Natural killer cell (primary cell): ENCODE measurements around the gene ARHGEF37. TPM values are rescaled to one million over a fixed set of nuclear protein-coding genes. Genes with fewer than 3 reads are reported as not detected.

Experiments
- ATAC-seq, 3 donors: fragments of 150-1000 bp in 2 of 3; fragments of 200-7000 bp in 1 of 3; cut with Tn5 transposase; 1 replicate in 1 of 3; 2 replicates in 2 of 3; pipeline ENCODE4 v1.10.0; 2021; ENCODE audit warnings: mild to moderate bottlenecking in 2 of 3, moderate library complexity in 2 of 3
- DNase-seq, 2 donors: peaks; one replicate each; pipeline versions ENCODE4 v3.0.0 to v3.0.0-alpha.2; 2013 to 2021; ENCODE audit warnings: mixed read lengths in 1 of 2
- H3K27ac ChIP-seq: one replicate; pipeline ENCODE4 v1.5.1; 2013; ENCODE audit warnings: mild to moderate bottlenecking, low read length
- H3K27me3 ChIP-seq: one replicate; pipeline ENCODE4 v1.6.1; 2013; ENCODE audit warnings: low read length; ENCODE audit not compliant: control insufficient read depth, insufficient read depth
- H3K36me3 ChIP-seq: one replicate; pipeline ENCODE4 v1.6.1; 2013; ENCODE audit warnings: low read length; ENCODE audit not compliant: control insufficient read depth, insufficient read depth
- H3K4me1 ChIP-seq: one replicate; pipeline ENCODE4 v1.6.1; 2013; ENCODE audit warnings: low read length; ENCODE audit not compliant: control insufficient read depth, insufficient read depth
- H3K4me3 ChIP-seq: one replicate; pipeline ENCODE4 v1.5.1; 2013; ENCODE audit warnings: low read length
- H3K9me3 ChIP-seq: one replicate; pipeline ENCODE4 v1.6.1; 2013; ENCODE audit warnings: low read length; ENCODE audit not compliant: control insufficient read depth, insufficient read depth
- H3K27ac Mint-ChIP-seq, 2 donors: one replicate each; pipeline ENCODE4 v1.8.0; 2022; ENCODE audit warnings: mild to moderate bottlenecking in 2 of 2, mixed read lengths in 2 of 2, moderate library complexity in 1 of 2
- H3K27me3 Mint-ChIP-seq, 2 donors: one replicate each; pipeline ENCODE4 v1.8.0; 2022; ENCODE audit warnings: low read depth in 2 of 2, mixed read lengths in 2 of 2
- H3K36me3 Mint-ChIP-seq: one replicate; pipeline ENCODE4 v1.8.0; 2022; ENCODE audit warnings: mixed read lengths
- H3K4me1 Mint-ChIP-seq, 2 donors: one replicate each; pipeline ENCODE4 v1.8.0; 2022; ENCODE audit warnings: mixed read lengths in 2 of 2
- H3K4me3 Mint-ChIP-seq: one replicate; pipeline ENCODE4 v1.8.0; 2022; ENCODE audit warnings: mild to moderate bottlenecking, moderate library complexity, mixed read lengths
- H3K9me3 Mint-ChIP-seq, 2 donors: one replicate each; pipeline ENCODE4 v1.8.0; 2022; ENCODE audit warnings: mixed read lengths in 2 of 2
- CTCF ChIP-seq: fragments of 200-600 bp; IDR thresholded peaks from one replicate; pipeline ENCODE4 v1.8.0; 2022; ENCODE audit warnings: antibody characterized with exemption
- WGBS: methylation state at CpG from one replicate; pipeline ENCODE4 v1.1.7; 2013; ENCODE audit warnings: missing lambda C conversion rate; ENCODE audit not compliant: insufficient coverage; 5-methylcytosine and 5-hydroxymethylcytosine counted together
- intact Hi-C: fragments of 100-400 bp; cut with micrococcal nuclease; formaldehyde crosslinking; loops from one replicate; pipeline ENCODE4 v1.14.2; 2022
- total RNA-seq, 4 donors: library from RNA; stranded (reverse); fragments of 120-200 nt in 1 of 4; gene quantifications; one replicate each; pipeline versions ENCODE4 v1.2.3 to v1.2.4, GENCODE V29; 2013 to 2022

Gene ARHGEF37
- total RNA-seq, 3 donors from 2014 or later (not counting 1 experiment from before 2014, with no cell fraction given) = 0.61 to 2.6 TPM; not detected in 1

DNA sequence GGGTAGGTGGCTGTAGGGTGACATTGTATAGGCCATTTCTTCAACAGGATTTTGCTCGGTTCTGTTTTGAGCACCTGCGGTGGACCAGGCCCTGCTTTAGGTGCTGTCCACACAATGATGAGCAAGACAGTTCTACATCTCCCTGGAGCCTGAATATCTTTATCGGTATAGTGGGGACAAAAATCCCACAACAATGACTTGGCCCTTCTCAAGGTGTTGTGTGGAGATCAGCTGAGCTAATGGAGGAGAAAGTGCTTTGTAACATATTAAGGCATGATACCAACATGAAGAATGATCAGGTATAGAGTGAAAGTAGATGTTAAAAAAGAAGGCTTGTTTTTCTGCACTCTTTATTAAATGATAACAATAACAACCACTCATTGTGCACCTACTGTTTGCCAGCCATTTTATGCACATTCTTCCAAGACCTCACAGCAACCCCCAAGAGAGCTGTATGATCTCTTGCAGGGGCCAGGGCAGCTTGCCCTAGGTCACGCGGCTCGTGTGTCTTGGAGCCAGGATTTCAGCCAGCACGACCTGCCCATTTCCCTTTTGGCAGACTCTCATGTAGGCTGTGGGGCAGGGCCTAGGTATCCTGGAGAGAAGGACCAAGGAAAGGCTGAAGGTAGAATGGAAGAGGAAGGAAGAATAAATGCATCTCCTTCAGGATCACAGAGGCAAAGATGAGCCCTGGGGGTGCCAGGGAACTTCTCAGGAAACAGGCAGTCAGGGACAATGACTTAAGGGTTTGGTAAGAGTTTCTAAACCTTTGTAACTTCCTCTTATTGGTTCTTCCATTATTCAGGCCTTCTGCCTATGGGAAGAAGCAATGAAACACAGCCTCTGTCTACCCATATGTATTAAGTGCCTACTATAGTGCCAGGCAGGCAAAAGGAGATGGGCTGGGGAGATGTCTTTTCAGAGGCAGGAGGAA lies 98.8 kb downstream of the ARHGEF37 start:
- H3K36me3 ChIP-seq = no peaks in the 10 kb centered on the region
- WGBS = 80% methylated on average over 7 of the region's 7 CpGs
- no peaks in the 10 kb centered on the region for H3K36me3 Mint-ChIP-seq
- H3K27ac ChIP-seq = peak overlapping the region; percentile 21
- H3K4me3 ChIP-seq = no peak overlapping the region
- H3K4me1 Mint-ChIP-seq = no peaks in the 10 kb centered on the region
- no peaks in the 10 kb centered on the region for H3K27me3 ChIP-seq
- H3K4me3 Mint-ChIP-seq = no peak overlapping the region
- peaks cover 26% of the 10 kb centered on the region for H3K4me1 ChIP-seq
- intact Hi-C loops = no loop called here
- H3K27me3 Mint-ChIP-seq = peaks cover 23 to 47% of the 10 kb centered on the region in 2 donors
- no peak for TF ChIP-seq CTCF
- no peaks in the 10 kb centered on the region for H3K9me3 ChIP-seq
- H3K9me3 Mint-ChIP-seq = no peaks in the 10 kb centered on the region
- H3K27ac Mint-ChIP-seq = no peak overlapping the region
- ATAC-seq = no peak
- DNase-seq = no peak

- Mint-ChIP-seq H3K27ac (no peak overlapping the region), H3K9me3 (no peaks in the 10 kb centered on the region), H3K36me3 (no peaks in the 10 kb centered on the region), H3K27me3 (peaks cover 18 to 46% of the 10 kb centered on the region in 2 donors), H3K4me1 (no peaks in the 10 kb centered on the region), H3K4me3 (no peak overlapping the region)
- no peak overlapping the region for H3K27ac ChIP-seq
- no peak overlapping the region for H3K4me3 ChIP-seq
- intact Hi-C loops = no loop called here
- no peak for TF ChIP-seq CTCF
- no peaks in the 10 kb centered on the region for H3K27me3 ChIP-seq
- peaks cover 26% of the 10 kb centered on the region for H3K4me1 ChIP-seq
- H3K36me3 ChIP-seq = no peaks in the 10 kb centered on the region
- DNase-seq (peak in 1 of 2 donors; percentile 6), ATAC-seq (peak; percentile 36 to 70 (median 54))
- WGBS = 23% methylated on average over 2 of the region's 2 CpGs
- H3K9me3 ChIP-seq = no peaks in the 10 kb centered on the region
Measured at GRCh38 chr5:149680810-149681221, 99.5 kb downstream of the ARHGEF37 start.

DNA sequence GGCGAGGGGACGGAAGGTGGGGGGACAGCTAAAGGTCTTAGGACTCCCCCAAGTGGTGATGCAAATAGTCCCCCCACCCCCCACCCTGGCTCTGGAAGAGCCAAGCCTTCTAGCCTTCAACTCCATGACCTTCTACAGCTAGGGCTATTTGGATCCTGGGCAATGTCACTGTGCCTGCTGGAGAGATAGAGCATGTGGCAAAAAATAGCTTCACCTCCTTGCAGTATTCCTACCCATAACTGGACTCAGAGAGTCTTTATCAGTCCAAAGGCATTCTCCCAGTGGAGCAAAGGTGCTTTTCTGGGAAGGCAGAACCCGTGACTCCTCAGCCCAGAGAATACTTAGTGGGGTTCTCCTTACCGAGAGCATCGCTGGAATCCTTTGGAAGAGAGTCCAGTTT lies 100.0 kb downstream of the ARHGEF37 start:
- TF ChIP-seq CTCF = no peak
- Histone ChIP-seq H3K36me3 (no peaks in the 10 kb centered on the region), H3K4me1 (peaks cover 26% of the 10 kb centered on the region), H3K27me3 (no peaks in the 10 kb centered on the region), H3K4me3 (no peak overlapping the region), H3K9me3 (no peaks in the 10 kb centered on the region), H3K27ac (no peak overlapping the region)
- Mint-ChIP-seq H3K27me3 (peaks cover 16 to 45% of the 10 kb centered on the region in 2 donors), H3K9me3 (no peaks in the 10 kb centered on the region), H3K27ac (no peak overlapping the region), H3K36me3 (no peaks in the 10 kb centered on the region), H3K4me3 (no peak overlapping the region), H3K4me1 (no peaks in the 10 kb centered on the region)
- WGBS = 87% methylated on average over 5 of the region's 5 CpGs
- ATAC-seq (no peak), DNase-seq (no peak)
- intact Hi-C loops = no loop called here
